HG03378 (cell line): ENCODE data around the gene XRCC2.
"Not testable (repeated sequence)": the region's sequence is repeated elsewhere in the genome, so short reads cannot be mapped to it uniquely, and the experiment has no call there.

ENCODE experiments used
- ATAC-seq: cut with Tn5 transposase; IDR thresholded peaks from one replicate; pipeline ENCODE4 v1.9.1; 2021; ENCODE audit warnings: mild to moderate bottlenecking, moderate library complexity; ENCODE audit not compliant: unreplicated experiment

The XRCC2 gene

GRCh38 chr7:152675759-152676636, at the start of gene XRCC2:
TSS of gene XRCC2 (minus strand) at chr7:152676141. CDS start at chr7:152676079, 62 bp downstream.
- peak; percentile 89 for ATAC-seq

- ATAC-seq, result no peak
These were observed 47.4 kb upstream of the XRCC2 start for GRCh38 chr7:152723364-152723763.

GRCh38 chr7:152712412-152713042, 36.6 kb upstream of the XRCC2 start:
- ATAC-seq, result not testable (repeated sequence)

- ATAC-seq, result no peak
These were observed 35.6 kb upstream of the XRCC2 start for GRCh38 chr7:152711444-152711944.

GRCh38 chr7:152710153-152710442, 34.2 kb upstream of the XRCC2 start:
- no peak for ATAC-seq

- no peak for ATAC-seq
These were observed 33.6 kb upstream of the XRCC2 start for GRCh38 chr7:152709287-152710152.

GRCh38 chr7:152704796-152705384, 28.9 kb upstream of the XRCC2 start:
- ATAC-seq, result no peak

GRCh38 chr7:152699079-152699478, 23.1 kb upstream of the XRCC2 start:
- no peak for ATAC-seq

GRCh38 chr7:152697268-152697974, 21.5 kb upstream of the XRCC2 start:
- not testable (repeated sequence) for ATAC-seq

- ATAC-seq, result not testable (repeated sequence)
These were observed 16.3 kb upstream of the XRCC2 start for GRCh38 chr7:152692196-152692595.

GRCh38 chr7:152683297-152683696, 7.4 kb upstream of the XRCC2 start:
- no peak for ATAC-seq

GRCh38 chr7:152677808-152678670, 2.1 kb upstream of the XRCC2 start:
- no peak for ATAC-seq

- ATAC-seq, result peak; percentile 23
These were observed 832 bp downstream of the XRCC2 start for GRCh38 chr7:152674860-152675758.

- no peak for ATAC-seq
These were observed 2.0 kb downstream of the XRCC2 start for GRCh38 chr7:152673897-152674296.

- no peak for ATAC-seq
These were observed 3.3 kb downstream of the XRCC2 start for GRCh38 chr7:152672626-152673025.

GRCh38 chr7:152669758-152670157, 6.2 kb downstream of the XRCC2 start:
- ATAC-seq, result no peak

- ATAC-seq, result no peak
These were observed 7.0 kb downstream of the XRCC2 start for GRCh38 chr7:152668975-152669374.

GRCh38 chr7:152667958-152668357, 8.0 kb downstream of the XRCC2 start:
- ATAC-seq, result peak; percentile 43
